PC-9 (cell line): Measurements from ENCODE around the gene MPEG1. TPM values are rescaled to one million over a fixed set of nuclear protein-coding genes. Genes with fewer than 3 reads are reported as not detected.

Source experiments
- BruUV-seq: library from RNA; stranded (reverse); fragments of 400-500 nt; replicated peaks from 2 replicates; lab custom pipeline; 2021; lab: Mats Ljungman, UMichigan
- CTCF ChIA-PET: fragments of 300-600 bp; sonication (Branson Sonifier 250); formaldehyde crosslinking; loops from one replicate; lab custom pipeline; 2022; ENCODE audit warnings: antibody characterized with exemption; lab: Charles Lee
- POLR2A ChIA-PET: fragments of 300-600 bp; sonication (Branson Sonifier 250); formaldehyde crosslinking; loops from one replicate; lab custom pipeline; 2022; ENCODE audit warnings: antibody characterized with exemption; ENCODE audit not compliant: unreplicated experiment; lab: Charles Lee
- DNase-seq, 2 experiments: peaks; one replicate each; pipeline versions ENCODE4 v3.0.0 to v3.0.0-alpha.2; 2015 to 2022; ENCODE audit warnings: mixed read lengths in 1 of 2
- H2AFZ ChIP-seq: fragments of 200-600 bp; sonication (generic); 2 replicates; pipeline ENCODE4 v1.8.1; 2017; ENCODE audit warnings: antibody characterized with exemption
- H3F3A ChIP-seq: fragments of 200-600 bp; sonication (generic); 2 replicates; pipeline ENCODE4 v1.8.1; 2017; ENCODE audit warnings: antibody characterized with exemption, mild to moderate bottlenecking, low read depth; ENCODE audit not compliant: insufficient read depth
- H3K27ac ChIP-seq: fragments of 200-600 bp; sonication (generic); 2 replicates; pipeline ENCODE4 v1.6.1; 2016; ENCODE audit warnings: mixed run types
- H3K27me3 ChIP-seq: fragments of 200-600 bp; sonication (generic); 2 replicates; pipeline ENCODE4 v1.6.1; 2016; ENCODE audit warnings: low read depth, mixed run types; ENCODE audit not compliant: insufficient read depth
- H3K36me3 ChIP-seq: fragments of 200-600 bp; sonication (generic); 2 replicates; pipeline ENCODE4 v1.6.1; 2016; ENCODE audit warnings: low read depth, mixed run types
- H3K4me1 ChIP-seq: fragments of 200-600 bp; sonication (generic); replicated peaks from 2 replicates; pipeline ENCODE4 v1.6.1; 2016; ENCODE audit warnings: mixed run types; ENCODE audit not compliant: insufficient read depth
- H3K4me2 ChIP-seq: fragments of 200-600 bp; sonication (generic); 2 replicates; pipeline ENCODE4 v1.6.1; 2017; ENCODE audit warnings: mixed run types
- H3K4me3 ChIP-seq: fragments of 200-600 bp; sonication (generic); 2 replicates; pipeline ENCODE4 v1.6.1; 2016; ENCODE audit warnings: mixed run types
- H3K79me2 ChIP-seq: fragments of 200-600 bp; sonication (generic); 2 replicates; pipeline ENCODE4 v1.6.1; 2017; ENCODE audit warnings: low read depth, mixed run types
- H3K9me2 ChIP-seq: fragments of 200-600 bp; sonication (generic); 2 replicates; pipeline ENCODE4 v1.8.1; 2017; ENCODE audit warnings: mild to moderate bottlenecking; ENCODE audit not compliant: insufficient read depth
- H3K9me3 ChIP-seq: fragments of 200-600 bp; sonication (generic); 2 replicates; pipeline ENCODE4 v1.8.1; 2016; ENCODE audit warnings: low read depth; ENCODE audit not compliant: insufficient read depth
- H4K20me1 ChIP-seq: fragments of 200-600 bp; sonication (generic); 2 replicates; pipeline ENCODE4 v1.8.1; 2017; ENCODE audit not compliant: insufficient read depth
- CTCF ChIP-seq: fragments of 200-600 bp; sonication (generic); conservative IDR thresholded peaks from 2 replicates; pipeline ENCODE4 v1.6.1; 2017; ENCODE audit warnings: mixed run types, antibody characterized with exemption, mild to moderate bottlenecking, moderate library complexity
- EZH2 ChIP-seq: fragments of 200-600 bp; sonication (generic); IDR thresholded peaks from 2 replicates; pipeline ENCODE4 v1.8.0; 2017; ENCODE audit warnings: antibody characterized with exemption, low read depth
- intact Hi-C: fragments of 100-400 bp; cut with micrococcal nuclease; formaldehyde crosslinking; loops from one replicate; pipeline ENCODE4 v1.10.0; 2022; ENCODE audit not compliant: unreplicated experiment
- total RNA-seq: library from RNA; stranded (reverse); gene quantifications from 2 replicates; pipeline ENCODE4 v1.2.3, GENCODE V29; 2021

MPEG1 gene
- total RNA-seq, 1 experiment from 2014 or later = not detected

- DNase-seq = no peak
- H3K4me2 ChIP-seq = no peak overlapping the region
- no peak overlapping the region for H3K27ac ChIP-seq
- ChIA-PET POLR2A (no interaction called here), CTCF (interaction anchor here (0.6 kb wide), 1 partner anchor 209 kb away, joined by 5 read pairs; no protein-coding TSS in a partner anchor)
- peaks cover 76% of the 10 kb centered on the region for H3K36me3 ChIP-seq
- H3K4me1 ChIP-seq = peaks cover 46% of the 10 kb centered on the region
- intact Hi-C loops = no loop called here
- no peaks in the 10 kb centered on the region for H3K9me2 ChIP-seq
- H4K20me1 ChIP-seq = no peaks in the 10 kb centered on the region
- H3F3A ChIP-seq = peaks cover 25% of the 10 kb centered on the region
- peaks cover 31% of the 10 kb centered on the region for H3K79me2 ChIP-seq
- no peaks in the 10 kb centered on the region for H3K27me3 ChIP-seq
- no peak overlapping the region for H2AFZ ChIP-seq
- H3K4me3 ChIP-seq = no peak overlapping the region
- H3K9me3 ChIP-seq = no peaks in the 10 kb centered on the region
- no TSS peak for BruUV-seq
- TF ChIP-seq EZH2 = no peak
- no peak for TF ChIP-seq CTCF
Observed at GRCh38 chr11:59191890-59192289, 20.8 kb downstream of the MPEG1 start.

DNA sequence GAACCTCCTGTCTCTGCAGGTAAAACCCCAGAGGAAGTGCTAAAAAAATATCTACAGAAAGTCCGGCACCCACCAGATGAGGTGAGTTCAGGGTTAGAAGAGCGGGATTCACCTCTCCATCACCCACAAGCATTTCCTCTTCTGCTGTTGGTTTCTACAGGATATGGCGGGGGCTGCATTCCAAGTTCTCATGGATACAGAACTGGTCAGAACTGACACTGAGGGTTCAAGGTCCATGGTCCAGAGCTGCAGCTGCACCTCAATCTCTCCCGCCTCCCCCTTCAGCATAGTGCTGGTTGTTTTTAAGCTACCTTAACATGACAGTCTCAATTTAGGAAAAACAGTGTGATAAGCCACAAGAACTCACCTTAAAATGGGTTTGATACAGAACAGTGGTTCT is 21.6 kb downstream of the MPEG1 start:
- Histone ChIP-seq H3K4me2 (peak overlapping the region; percentile 75; the same call in 1 of the 2 replicates), H2AFZ (no peak overlapping the region), H3K27me3 (no peaks in the 10 kb centered on the region), H3K4me3 (no peak overlapping the region), H3K79me2 (peaks cover 37% of the 10 kb centered on the region), H3K9me2 (no peaks in the 10 kb centered on the region), H3F3A (peaks cover 25% of the 10 kb centered on the region), H3K27ac (peak overlapping the region; percentile 81), H3K36me3 (peaks cover 71% of the 10 kb centered on the region), H4K20me1 (no peaks in the 10 kb centered on the region), H3K9me3 (no peaks in the 10 kb centered on the region), H3K4me1 (peaks cover 53% of the 10 kb centered on the region)
- intact Hi-C loops = no loop called here
- ChIA-PET POLR2A (no interaction called here), CTCF (no interaction called here)
- BruUV-seq = no TSS peak
- TF ChIP-seq EZH2 (no peak), CTCF (no peak)
- no peak for DNase-seq

DNA sequence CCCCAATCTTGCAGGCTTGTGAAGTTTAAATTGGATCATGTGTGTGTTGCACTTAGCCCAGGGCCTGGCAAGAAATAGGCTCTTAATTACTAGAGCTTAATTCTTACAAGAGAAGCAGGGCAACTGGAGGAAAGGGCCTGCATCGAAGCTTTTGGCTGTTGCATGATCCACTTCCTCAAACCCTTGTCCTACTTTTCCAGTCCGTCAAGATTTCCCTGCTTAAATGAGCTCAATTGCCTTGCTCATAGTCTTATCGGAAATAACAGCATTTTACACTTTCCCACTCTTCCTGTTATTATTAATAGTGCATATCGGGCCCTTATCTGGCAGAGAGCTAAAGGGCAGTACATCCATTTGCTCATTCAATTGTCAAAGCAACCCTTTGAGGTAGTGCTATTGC is 22.7 kb downstream of the MPEG1 start:
- H3K4me2 ChIP-seq = peak overlapping the region; percentile 75
- BruUV-seq = no TSS peak

More for the DNA sequence above, 22.7 kb downstream of the MPEG1 start:
- Histone ChIP-seq H3K27me3 (no peaks in the 10 kb centered on the region), H3K79me2 (peaks cover 44% of the 10 kb centered on the region), H3K27ac (peak overlapping the region; percentile 81), H3K9me2 (no peaks in the 10 kb centered on the region), H2AFZ (no peak overlapping the region), H3K36me3 (peaks cover 60% of the 10 kb centered on the region), H3K4me1 (peaks cover 63% of the 10 kb centered on the region), H4K20me1 (no peaks in the 10 kb centered on the region), H3K4me3 (peak overlapping the region; percentile 30; the same call in 1 of the 2 replicates), H3F3A (peaks cover 36% of the 10 kb centered on the region), H3K9me3 (no peaks in the 10 kb centered on the region)
- ChIA-PET CTCF (interaction anchor here (0.6 to 1.2 kb wide), 3 partner anchors 8 to 18 kb away, joined by 4 to 10 read pairs (median 4); partner anchors contain the start of gene DTX4), POLR2A (no interaction called here)
- intact Hi-C loops = loop anchor here (5.0 kb wide), 2 partner anchors 48 to 477 kb away; partner anchors contain the start of genes FAM111A and PATL1
- peak in 1 of 2 experiments; percentile 92 for DNase-seq
- TF ChIP-seq EZH2 (no peak), CTCF (no peak)
